Natural killer cell (primary cell): ENCODE data around the gene FANCD2. TPM values are rescaled to one million over a fixed set of nuclear protein-coding genes. Genes with fewer than 3 reads are reported as not detected.

ENCODE experiments used
- ATAC-seq, 3 donors: fragments of 150-1000 bp in 2 of 3; fragments of 200-7000 bp in 1 of 3; cut with Tn5 transposase; 1 replicate in 1 of 3; 2 replicates in 2 of 3; pipeline ENCODE4 v1.10.0; 2021; ENCODE audit warnings: mild to moderate bottlenecking in 2 of 3, moderate library complexity in 2 of 3
- DNase-seq, 2 donors: peaks; one replicate each; pipeline versions ENCODE4 v3.0.0 to v3.0.0-alpha.2; 2013 to 2021; ENCODE audit warnings: mixed read lengths in 1 of 2
- H3K27ac ChIP-seq: one replicate; pipeline ENCODE4 v1.5.1; 2013; ENCODE audit warnings: mild to moderate bottlenecking, low read length
- H3K27me3 ChIP-seq: one replicate; pipeline ENCODE4 v1.6.1; 2013; ENCODE audit warnings: low read length; ENCODE audit not compliant: control insufficient read depth, insufficient read depth
- H3K36me3 ChIP-seq: one replicate; pipeline ENCODE4 v1.6.1; 2013; ENCODE audit warnings: low read length; ENCODE audit not compliant: control insufficient read depth, insufficient read depth
- H3K4me1 ChIP-seq: one replicate; pipeline ENCODE4 v1.6.1; 2013; ENCODE audit warnings: low read length; ENCODE audit not compliant: control insufficient read depth, insufficient read depth
- H3K4me3 ChIP-seq: one replicate; pipeline ENCODE4 v1.5.1; 2013; ENCODE audit warnings: low read length
- H3K9me3 ChIP-seq: one replicate; pipeline ENCODE4 v1.6.1; 2013; ENCODE audit warnings: low read length; ENCODE audit not compliant: control insufficient read depth, insufficient read depth
- H3K27ac Mint-ChIP-seq, 2 donors: one replicate each; pipeline ENCODE4 v1.8.0; 2022; ENCODE audit warnings: mild to moderate bottlenecking in 2 of 2, mixed read lengths in 2 of 2, moderate library complexity in 1 of 2
- H3K27me3 Mint-ChIP-seq, 2 donors: one replicate each; pipeline ENCODE4 v1.8.0; 2022; ENCODE audit warnings: low read depth in 2 of 2, mixed read lengths in 2 of 2
- H3K36me3 Mint-ChIP-seq: one replicate; pipeline ENCODE4 v1.8.0; 2022; ENCODE audit warnings: mixed read lengths
- H3K4me1 Mint-ChIP-seq, 2 donors: one replicate each; pipeline ENCODE4 v1.8.0; 2022; ENCODE audit warnings: mixed read lengths in 2 of 2
- H3K4me3 Mint-ChIP-seq: one replicate; pipeline ENCODE4 v1.8.0; 2022; ENCODE audit warnings: mild to moderate bottlenecking, moderate library complexity, mixed read lengths
- H3K9me3 Mint-ChIP-seq, 2 donors: one replicate each; pipeline ENCODE4 v1.8.0; 2022; ENCODE audit warnings: mixed read lengths in 2 of 2
- WGBS: methylation state at CpG from one replicate; pipeline ENCODE4 v1.1.7; 2013; ENCODE audit warnings: missing lambda C conversion rate; ENCODE audit not compliant: insufficient coverage; 5-methylcytosine and 5-hydroxymethylcytosine counted together
- intact Hi-C: fragments of 100-400 bp; cut with micrococcal nuclease; formaldehyde crosslinking; loops from one replicate; pipeline ENCODE4 v1.14.2; 2022
- total RNA-seq, 4 donors: library from RNA; stranded (reverse); fragments of 120-200 nt in 1 of 4; gene quantifications; one replicate each; pipeline versions ENCODE4 v1.2.3 to v1.2.4, GENCODE V29; 2013 to 2022
- TF ChIP-seq, protein P1 (sequence below): fragments of 200-600 bp; IDR thresholded peaks from one replicate; pipeline ENCODE4 v1.8.0; 2022; ENCODE audit warnings: antibody characterized with exemption

FANCD2 gene
- total RNA-seq = 10 to 100 TPM in 2 of 3 donors, 1 to 10 TPM in 1; 9.0 to 15.7 (median 14.6) TPM
- total RNA-seq (2013) = 24.1 TPM

DNA sequence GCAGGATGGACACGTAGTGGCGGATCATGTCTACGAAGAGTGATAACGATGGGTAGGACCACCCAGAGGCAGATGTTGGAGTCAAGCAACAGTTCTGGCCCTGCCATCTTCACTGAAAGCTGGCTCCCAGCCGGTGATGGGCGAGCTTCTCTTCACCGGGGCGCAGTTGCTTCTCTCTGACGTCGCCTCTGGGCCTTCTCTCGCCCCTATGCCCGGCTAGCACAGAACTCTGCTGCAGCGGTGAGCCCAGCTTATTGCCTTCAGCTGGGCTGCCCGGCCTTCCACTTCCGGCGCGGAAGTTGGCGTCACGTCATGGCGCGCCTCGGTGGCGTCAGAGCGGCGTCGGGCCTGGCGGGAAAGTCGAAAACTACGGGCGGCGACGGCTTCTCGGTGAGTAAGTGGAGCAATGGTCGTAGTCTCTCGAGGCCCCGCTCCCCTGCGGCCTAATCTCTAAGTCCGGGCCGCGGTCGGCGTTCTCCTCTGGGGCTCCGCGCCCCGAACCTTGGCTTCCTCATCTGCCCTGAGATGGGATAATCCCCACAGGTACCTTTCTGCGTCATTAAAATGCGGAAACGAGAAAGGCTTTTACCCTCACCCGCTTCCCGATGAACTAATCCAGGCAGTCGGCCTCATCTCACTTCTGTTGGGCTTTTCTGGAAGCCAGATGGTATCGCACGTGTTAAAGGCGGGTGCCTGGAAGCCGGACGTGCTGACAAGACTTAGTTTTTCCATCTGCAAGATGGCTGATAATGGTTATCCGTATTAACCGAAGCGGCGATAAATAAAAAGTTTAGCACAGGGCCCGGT lies at the start of gene FANCD2:
Gene FANCD2 (plus strand): TSS at position 354 of the 807 bp plus-strand sequence. CDS start 2,221 bp downstream, outside the sequence.
- DNase-seq (peak; percentile 95 to 97), ATAC-seq (peak; percentile 95 to 96 (median 95))
- no peaks in the 10 kb centered on the region for H3K36me3 Mint-ChIP-seq
- intact Hi-C loops = loop anchor here (1.0 to 5.0 kb wide), 4 partner anchors 15 to 222 kb away; partner anchors contain the start of genes CRELD1, EMC3 and TATDN2
- peaks cover 20% of the 10 kb centered on the region for H3K36me3 ChIP-seq
- TF ChIP-seq, protein P1, sequence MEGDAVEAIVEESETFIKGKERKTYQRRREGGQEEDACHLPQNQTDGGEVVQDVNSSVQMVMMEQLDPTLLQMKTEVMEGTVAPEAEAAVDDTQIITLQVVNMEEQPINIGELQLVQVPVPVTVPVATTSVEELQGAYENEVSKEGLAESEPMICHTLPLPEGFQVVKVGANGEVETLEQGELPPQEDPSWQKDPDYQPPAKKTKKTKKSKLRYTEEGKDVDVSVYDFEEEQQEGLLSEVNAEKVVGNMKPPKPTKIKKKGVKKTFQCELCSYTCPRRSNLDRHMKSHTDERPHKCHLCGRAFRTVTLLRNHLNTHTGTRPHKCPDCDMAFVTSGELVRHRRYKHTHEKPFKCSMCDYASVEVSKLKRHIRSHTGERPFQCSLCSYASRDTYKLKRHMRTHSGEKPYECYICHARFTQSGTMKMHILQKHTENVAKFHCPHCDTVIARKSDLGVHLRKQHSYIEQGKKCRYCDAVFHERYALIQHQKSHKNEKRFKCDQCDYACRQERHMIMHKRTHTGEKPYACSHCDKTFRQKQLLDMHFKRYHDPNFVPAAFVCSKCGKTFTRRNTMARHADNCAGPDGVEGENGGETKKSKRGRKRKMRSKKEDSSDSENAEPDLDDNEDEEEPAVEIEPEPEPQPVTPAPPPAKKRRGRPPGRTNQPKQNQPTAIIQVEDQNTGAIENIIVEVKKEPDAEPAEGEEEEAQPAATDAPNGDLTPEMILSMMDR = no peak
- H3K4me3 ChIP-seq = peak within 1 kb of the TSS; percentile 76
- H3K4me3 Mint-ChIP-seq = peak within 1 kb of the TSS; percentile 98
- WGBS = under 1% methylated on average over 60 of the region's 61 CpGs
- H3K27ac Mint-ChIP-seq = peak within 1 kb of the TSS; percentile 93 to 94
- no peaks in the 10 kb centered on the region for H3K9me3 Mint-ChIP-seq
- H3K27ac ChIP-seq = peak within 1 kb of the TSS; percentile 73
- H3K27me3 ChIP-seq = no peaks in the 10 kb centered on the region
- H3K9me3 ChIP-seq = no peaks in the 10 kb centered on the region
- no peaks in the 10 kb centered on the region for H3K27me3 Mint-ChIP-seq
- H3K4me1 Mint-ChIP-seq = peaks cover 0 to 20% of the 10 kb centered on the region in 2 donors
- peaks cover 21% of the 10 kb centered on the region for H3K4me1 ChIP-seq

DNA sequence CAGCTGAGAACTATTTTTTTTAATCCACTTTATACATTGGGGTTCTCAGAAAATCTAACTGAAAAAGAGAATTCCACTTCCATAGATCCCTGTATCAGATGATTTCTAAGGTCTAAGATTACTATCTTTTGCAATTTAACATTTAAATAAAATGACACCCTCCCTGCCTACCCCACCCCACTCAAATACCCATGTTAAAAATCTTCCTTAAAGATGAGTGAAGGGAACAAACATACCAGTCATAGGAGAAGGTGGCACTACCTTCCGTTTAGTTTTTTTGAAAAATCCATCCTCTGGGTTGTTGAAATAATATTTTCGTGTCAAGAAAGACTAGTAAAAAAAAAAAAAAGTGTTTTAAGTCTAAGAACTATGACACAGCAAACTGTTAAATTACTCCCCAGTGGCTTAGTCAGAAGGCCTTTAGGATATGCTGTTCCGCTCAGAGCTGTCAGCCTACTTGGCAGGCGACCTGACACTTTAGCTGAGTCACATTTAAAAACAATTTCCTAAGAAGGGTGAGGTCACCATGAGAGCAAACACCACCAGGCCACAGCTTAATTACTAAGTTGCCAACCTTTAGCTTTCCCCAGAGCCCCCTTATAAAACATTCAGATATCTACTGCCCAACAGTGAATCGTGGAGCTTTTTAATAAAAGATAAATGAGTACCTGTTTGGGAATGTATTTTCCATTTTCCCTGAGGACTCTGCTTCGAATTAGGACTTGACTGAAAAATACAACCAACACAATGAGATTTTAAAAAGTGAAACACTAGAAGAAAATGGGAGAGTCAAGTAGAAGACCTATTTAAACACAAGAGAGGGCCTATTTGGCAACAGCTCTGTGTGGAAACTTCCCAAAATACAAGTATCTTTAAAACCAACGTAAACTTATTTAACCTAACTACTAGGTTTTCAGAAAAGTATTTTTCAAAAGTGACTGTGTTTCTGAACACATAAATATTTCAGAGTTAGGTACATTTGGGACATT lies 49.2 kb upstream of the FANCD2 start:
- Histone ChIP-seq H3K4me3 (no peak overlapping the region), H3K27ac (no peak overlapping the region), H3K4me1 (no peaks in the 10 kb centered on the region), H3K27me3 (no peaks in the 10 kb centered on the region), H3K36me3 (peaks cover 56% of the 10 kb centered on the region), H3K9me3 (no peaks in the 10 kb centered on the region)
- peak overlapping the region; percentile 8 to 33 for H3K27ac Mint-ChIP-seq
- H3K27me3 Mint-ChIP-seq = no peaks in the 10 kb centered on the region
- H3K36me3 Mint-ChIP-seq = no peaks in the 10 kb centered on the region
- peaks cover 7 to 15% of the 10 kb centered on the region in 2 donors for H3K4me1 Mint-ChIP-seq
- WGBS = 60% methylated on average over 4 of the region's 7 CpGs
- intact Hi-C loops = no loop called here
- DNase-seq (no peak), ATAC-seq (peak in 2 of 3 donors; percentile 54 to 64)
- H3K9me3 Mint-ChIP-seq = no peaks in the 10 kb centered on the region
- H3K4me3 Mint-ChIP-seq = no peak overlapping the region
- TF ChIP-seq, protein P1 = no peak

DNA sequence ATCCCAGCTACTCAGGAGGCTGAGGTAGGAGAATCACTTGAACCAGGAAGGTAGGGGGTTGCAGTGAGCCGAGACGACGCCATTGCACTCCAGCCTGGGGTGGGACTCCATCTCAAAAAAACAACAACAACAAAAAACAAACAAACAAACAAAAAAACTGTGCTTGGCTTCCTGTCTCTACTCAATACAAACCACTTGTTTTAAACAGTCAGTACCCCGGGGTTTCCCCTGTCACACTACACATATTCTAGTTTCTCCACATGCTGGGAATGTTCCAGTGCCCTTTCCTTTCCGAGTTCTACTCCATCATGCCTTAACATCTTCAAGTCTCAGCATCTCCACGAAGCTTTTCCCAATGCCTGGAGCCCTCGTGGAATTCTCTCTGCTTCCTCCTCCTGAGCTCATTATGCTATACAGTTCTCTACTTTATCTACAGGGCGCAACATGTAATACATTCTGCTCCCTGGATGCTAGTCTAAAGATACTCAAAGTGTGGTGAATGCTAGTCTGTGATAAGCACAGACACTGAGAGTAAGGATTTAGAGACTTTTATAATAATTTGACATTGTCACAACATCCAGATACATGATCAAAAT lies 47.4 kb upstream of the FANCD2 start:
- H3K36me3 ChIP-seq = peaks cover 46% of the 10 kb centered on the region
- H3K27ac Mint-ChIP-seq = peak overlapping the region; percentile 12 to 46
- H3K4me3 Mint-ChIP-seq = no peak overlapping the region
- TF ChIP-seq, protein P1 = no peak
- H3K27ac ChIP-seq = no peak overlapping the region
- no peaks in the 10 kb centered on the region for H3K27me3 ChIP-seq
- ATAC-seq = no peak
- intact Hi-C loops = no loop called here
- 95% methylated on average over 8 of the region's 8 CpGs for WGBS
- H3K9me3 Mint-ChIP-seq = no peaks in the 10 kb centered on the region
- H3K9me3 ChIP-seq = no peaks in the 10 kb centered on the region
- H3K4me1 Mint-ChIP-seq = peaks cover 7 to 15% of the 10 kb centered on the region in 2 donors
- H3K36me3 Mint-ChIP-seq = no peaks in the 10 kb centered on the region
- H3K4me3 ChIP-seq = no peak overlapping the region
- H3K27me3 Mint-ChIP-seq = no peaks in the 10 kb centered on the region
- DNase-seq = no peak
- no peaks in the 10 kb centered on the region for H3K4me1 ChIP-seq
